HepG2 (cell line): ENCODE measurements around the gene RRP36. TPM values are rescaled to one million over a fixed set of nuclear protein-coding genes. Genes with fewer than 3 reads are reported as not detected.
A peak's percentile ranks its signal among the peaks of the same experiment; 100 is the strongest.

Experiments
- ATAC-seq: fragments of 200-7000 bp; cut with Tn5 transposase; 3 replicates; pipeline ENCODE4 v1.9.1; 2020; ENCODE audit warnings: mild to moderate bottlenecking, moderate library complexity
- BruUV-seq: library from RNA; stranded (reverse); fragments of 400-500 nt; replicated peaks from 2 replicates; lab custom pipeline; 2021; lab: Mats Ljungman, UMichigan
- CTCF ChIA-PET: fragments of 300-600 bp; formaldehyde crosslinking; extraction: SDS; loops from one replicate; lab custom pipeline; 2021; ENCODE audit warnings: low total read pairs, inconsistent platforms, low intra/inter-chr PET ratio; lab: Yijun Ruan, JAX
- POLR2A ChIA-PET: fragments of 350-600 bp; sonication (Branson Sonifier 250); formaldehyde crosslinking; loops from one replicate; lab custom pipeline; 2020; ENCODE audit warnings: antibody characterized with exemption, inconsistent platforms; lab: Yijun Ruan, JAX
- DNase-seq: peaks from one replicate; pipeline ENCODE4 v3.0.0-alpha.2; 2015; ENCODE audit warnings: low spot score
- FAIRE-seq: peaks from 3 replicates; lab custom pipeline; 2011; peaks lifted over from hg19 to GRCh38; lab: Jason Lieb, UNC
- H2AFZ ChIP-seq: one replicate; pipeline ENCODE4 v1.6.1; 2011; ENCODE audit warnings: low read length, inconsistent platforms
- H3K27ac ChIP-seq: fragments of 300-600 bp; 3 replicates; pipeline ENCODE4 v1.8.0; 2011; ENCODE audit warnings: mixed run types, mild to moderate bottlenecking, mixed read lengths, low read length, inconsistent platforms; ENCODE audit not compliant: insufficient read depth; ENCODE audit errors: extremely low read length
- H3K27me3 ChIP-seq, 2 experiments: fragments of 200-600 bp in 1 of 2; 2 replicates in 1 of 2; 3 replicates in 1 of 2; pipeline versions ENCODE4 v1.6.0 to v1.8.0; 2011; ENCODE audit warnings: low read length in 2 of 2, mild to moderate bottlenecking in 2 of 2, moderate library complexity in 2 of 2, inconsistent platforms in 1 of 2; ENCODE audit not compliant: insufficient read depth in 2 of 2, control insufficient read depth in 1 of 2
- H3K36me3 ChIP-seq, 2 experiments: fragments of 200-600 bp in 1 of 2; replicated peaks in 1 of 2; 2 replicates in 1 of 2; 3 replicates in 1 of 2; pipeline versions ENCODE4 v1.5.1 to v1.8.0; 2011; ENCODE audit warnings: low read length in 2 of 2, inconsistent platforms in 1 of 2; ENCODE audit not compliant: insufficient read depth in 2 of 2, control insufficient read depth in 1 of 2
- H3K4me1 ChIP-seq: 2 replicates; pipeline ENCODE4 v1.5.1; 2012; ENCODE audit warnings: low read length, inconsistent platforms; ENCODE audit not compliant: insufficient read depth
- H3K4me2 ChIP-seq: 2 replicates; pipeline ENCODE4 v1.6.0; 2011; ENCODE audit warnings: low read depth, low read length, inconsistent platforms
- H3K4me3 ChIP-seq, 3 experiments: fragments of 200-600 bp in 1 of 3; sonication (generic), shearing (Covaris generic) in 1 of 3; replicated peaks in 1 of 3; 2 replicates each; pipeline ENCODE4 v1.5.1; 2011 to 2016; ENCODE audit warnings: low read length in 3 of 3, inconsistent platforms in 2 of 3, low read depth in 2 of 3, mild to moderate bottlenecking in 2 of 3, control low read depth in 1 of 3, mixed read lengths in 1 of 3; ENCODE audit not compliant: insufficient read depth in 1 of 3
- H3K79me2 ChIP-seq: one replicate; pipeline ENCODE4 v1.6.1; 2011; ENCODE audit warnings: low read length, inconsistent platforms; ENCODE audit not compliant: insufficient read depth
- H3K9ac ChIP-seq: 2 replicates; pipeline ENCODE4 v1.6.0; 2011; ENCODE audit warnings: mild to moderate bottlenecking, low read depth, low read length, inconsistent platforms; ENCODE audit not compliant: insufficient read depth
- H3K9me3 ChIP-seq: 2 replicates; pipeline ENCODE4 v1.5.1; 2012; ENCODE audit warnings: mild to moderate bottlenecking, low read length
- H4K20me1 ChIP-seq: 2 replicates; pipeline ENCODE4 v1.6.0; 2011; ENCODE audit warnings: inconsistent platforms, mild to moderate bottlenecking, low read length, moderate library complexity; ENCODE audit not compliant: insufficient read depth
- CTCF ChIP-seq: sonication (generic); formaldehyde crosslinking; IDR thresholded peaks from 2 replicates; pipeline ENCODE4 v1.5.0; 2020; ENCODE audit warnings: mild to moderate bottlenecking, missing genetic modification reagents, moderate library complexity
- GATAD2A ChIP-seq: IDR thresholded peaks from 2 replicates; pipeline ENCODE4 v1.6.1; 2016
- GTF3A ChIP-seq: sonication (generic); formaldehyde crosslinking; conservative IDR thresholded peaks from 2 replicates; pipeline ENCODE4 v1.4.0; 2020; ENCODE audit warnings: mild to moderate bottlenecking, missing genetic modification reagents
- HIVEP1 ChIP-seq: sonication (generic); formaldehyde crosslinking; IDR thresholded peaks from 2 replicates; pipeline ENCODE4 v1.4.0; 2020; ENCODE audit warnings: mild to moderate bottlenecking, missing genetic modification reagents
- RBM22 ChIP-seq: fragments of 200-400 bp; formaldehyde crosslinking; optimal IDR thresholded peaks from 2 replicates; pipeline ENCODE3; 2017; ENCODE audit warnings: mild to moderate bottlenecking, low read length, moderate library complexity
- ZNF18 ChIP-seq: sonication (generic); formaldehyde crosslinking; IDR thresholded peaks from 2 replicates; pipeline ENCODE4 v1.8.0; 2022; ENCODE audit warnings: mild to moderate bottlenecking, missing genetic modification reagents; ENCODE audit not compliant: insufficient replicate concordance
- ZNF503 ChIP-seq: sonication (generic); formaldehyde crosslinking; IDR thresholded peaks from 2 replicates; pipeline ENCODE4 v1.4.0; 2020; ENCODE audit warnings: missing genetic modification reagents
- ZNF674 ChIP-seq: sonication (generic); formaldehyde crosslinking; IDR thresholded peaks from 2 replicates; pipeline ENCODE4 v1.5.0; 2020; ENCODE audit warnings: low read depth, mild to moderate bottlenecking, missing genetic modification reagents
- ZNF784 ChIP-seq: sonication (generic); formaldehyde crosslinking; IDR thresholded peaks from 2 replicates; pipeline ENCODE4 v1.5.1; 2020; ENCODE audit warnings: missing genetic modification reagents, mild to moderate bottlenecking, borderline replicate concordance
- ZNF850 ChIP-seq: sonication (generic); formaldehyde crosslinking; conservative IDR thresholded peaks from 2 replicates; pipeline ENCODE4 v1.9.0; 2021; ENCODE audit warnings: mild to moderate bottlenecking, missing genetic modification reagents
- ZSCAN22 ChIP-seq: sonication (generic); formaldehyde crosslinking; IDR thresholded peaks from 2 replicates; pipeline ENCODE4 v1.4.0; 2020; ENCODE audit warnings: mild to moderate bottlenecking, missing genetic modification reagents
- WGBS: methylation state at CpG from one replicate; pipeline ENCODE4 v1.1.6; 2017; ENCODE audit warnings: low lambda C conversion rate; 5-methylcytosine and 5-hydroxymethylcytosine counted together
- in situ Hi-C: cut with HindIII; loops from 2 replicates; pipeline ENCODE4 v1.10.0; 2017; ENCODE audit warnings: low pct_unique_long_range_greater_than_20kb; ENCODE audit not compliant: extremely low pct_ligation_motif_present
- intact Hi-C: fragments of 100-400 bp; cut with micrococcal nuclease; formaldehyde crosslinking; loops from one replicate; pipeline ENCODE4 v1.10.0; 2022; ENCODE audit not compliant: unreplicated experiment
- polyA plus RNA-seq, 8 experiments: library from polyadenylated mRNA; depleted of rRNA in 3 of 8; stranded (reverse) in 7 of 8; unstranded in 1 of 8; fragments of >200 nt; fragmentation: Illumina TruSeq in 4 of 8; extraction: Trizol in 4 of 8; gene quantifications; 2 replicates each; pipeline versions ENCODE4 v1.2.1 to v1.2.3, GENCODE V29; 2011 to 2016; ENCODE audit warnings: low read depth in 4 of 8, missing spikeins in 1 of 8, mixed read lengths in 1 of 8; ENCODE audit not compliant: insufficient read depth in 1 of 8
- total RNA-seq, 5 experiments: library from RNA; depleted of rRNA; stranded (reverse); fragments of >200 nt; fragmentation: Illumina TruSeq; extraction: Trizol; gene quantifications; 2 replicates each; pipeline ENCODE4 v1.2.3, GENCODE V29; 2016; ENCODE audit warnings: low read depth in 1 of 5

RRP36 gene
- total and polyA plus RNA-seq, 2 of the 13 experiments (the other 11 are each of a cell fraction or from before 2014, with no cell fraction given) = 29.5 to 144 TPM

- no peak for TF ChIP-seq GATAD2A
- no peak for TF ChIP-seq HIVEP1 (CRISPR knock-in tag)
- TF ChIP-seq ZNF503 (CRISPR knock-in tag) = no peak
- TF ChIP-seq ZNF674 (CRISPR knock-in tag) = no peak
- no peak for TF ChIP-seq GTF3A (CRISPR knock-in tag)
Measured at GRCh38 chr6:43009124-43009523, 12.3 kb upstream of the RRP36 start (continued).

- in situ Hi-C loops = no loop called here
- CTCF ChIA-PET = no interaction called here
- Histone ChIP-seq H3K4me3 (no peak overlapping the region), H3K27me3 (no peaks in the 10 kb centered on the region; a peak in 1 of 5 replicates), H3K4me1 (peaks cover 29% of the 10 kb centered on the region), H3K4me2 (no peak overlapping the region), H3K79me2 (peaks cover 27% of the 10 kb centered on the region), H2AFZ (no peak overlapping the region), H3K36me3 (peaks cover 27 to 61% of the 10 kb centered on the region in 2 experiments), H3K9ac (no peak overlapping the region), H3K27ac (no peak overlapping the region), H3K9me3 (no peaks in the 10 kb centered on the region), H4K20me1 (no peaks in the 10 kb centered on the region)
- ATAC-seq (no peak), FAIRE-seq (no peak), DNase-seq (no peak)
- no TSS peak for BruUV-seq
- POLR2A ChIA-PET = interaction anchor here (1.0 to 4.9 kb wide), 3 partner anchors 27 to 82 kb away, joined by 3 to 22 read pairs (median 3); partner anchors contain the start of genes CNPY3, CUL7 and PPP2R5D
- intact Hi-C loops = loop anchor here (5.0 kb wide), 2 partner anchors 41 to 49 kb away; partner anchors contain the start of genes CUL7 and GNMT
- WGBS = 93% methylated on average over 6 of the region's 6 CpGs
- TF ChIP-seq RBM22 (peak; percentile 56), ZNF18 (CRISPR knock-in tag) (no peak), ZNF850 (CRISPR knock-in tag) (no peak), ZNF784 (CRISPR knock-in tag) (no peak), ZSCAN22 (CRISPR knock-in tag) (no peak), CTCF (CRISPR knock-in tag) (peak; percentile 22; the same call in 1 of the 2 replicates)
Measured at GRCh38 chr6:43011207-43011606, 10.2 kb upstream of the RRP36 start.
